ENCODE results near the gene PEX11A.

Gene PEX11A

GRCh38 chr15:89666858-89667705 is 23.5 kb downstream of the PEX11A start:
- no peak for TF ChIP-seq CTCF (IDR thresholded peaks at IDR 0.05; ENCODE audit: low read length, missing control alignments)
- no peak overlapping the region for H3K4me3 ChIP-seq (replicated peaks; ENCODE audit: low read depth, low read length)
- DNase-seq (ENCODE audit: low read depth): no peak

- no peak for DNase-seq (ENCODE audit: low read depth)
- no peak for TF ChIP-seq CTCF (IDR thresholded peaks at IDR 0.05; ENCODE audit: low read length, missing control alignments)
- no peak overlapping the region for H3K4me3 ChIP-seq (replicated peaks; ENCODE audit: low read depth, low read length)
Measured at GRCh38 chr15:89666184-89666857, 24.2 kb downstream of the PEX11A start.

GRCh38 chr15:89665449-89666181 is 24.9 kb downstream of the PEX11A start:
- DNase-seq (ENCODE audit: low read depth): peak; percentile 58
- no peak for TF ChIP-seq CTCF (IDR thresholded peaks at IDR 0.05; ENCODE audit: low read length, missing control alignments)
- peak overlapping the region; percentile 27 for H3K4me3 ChIP-seq (replicated peaks; ENCODE audit: low read depth, low read length)

DNA sequence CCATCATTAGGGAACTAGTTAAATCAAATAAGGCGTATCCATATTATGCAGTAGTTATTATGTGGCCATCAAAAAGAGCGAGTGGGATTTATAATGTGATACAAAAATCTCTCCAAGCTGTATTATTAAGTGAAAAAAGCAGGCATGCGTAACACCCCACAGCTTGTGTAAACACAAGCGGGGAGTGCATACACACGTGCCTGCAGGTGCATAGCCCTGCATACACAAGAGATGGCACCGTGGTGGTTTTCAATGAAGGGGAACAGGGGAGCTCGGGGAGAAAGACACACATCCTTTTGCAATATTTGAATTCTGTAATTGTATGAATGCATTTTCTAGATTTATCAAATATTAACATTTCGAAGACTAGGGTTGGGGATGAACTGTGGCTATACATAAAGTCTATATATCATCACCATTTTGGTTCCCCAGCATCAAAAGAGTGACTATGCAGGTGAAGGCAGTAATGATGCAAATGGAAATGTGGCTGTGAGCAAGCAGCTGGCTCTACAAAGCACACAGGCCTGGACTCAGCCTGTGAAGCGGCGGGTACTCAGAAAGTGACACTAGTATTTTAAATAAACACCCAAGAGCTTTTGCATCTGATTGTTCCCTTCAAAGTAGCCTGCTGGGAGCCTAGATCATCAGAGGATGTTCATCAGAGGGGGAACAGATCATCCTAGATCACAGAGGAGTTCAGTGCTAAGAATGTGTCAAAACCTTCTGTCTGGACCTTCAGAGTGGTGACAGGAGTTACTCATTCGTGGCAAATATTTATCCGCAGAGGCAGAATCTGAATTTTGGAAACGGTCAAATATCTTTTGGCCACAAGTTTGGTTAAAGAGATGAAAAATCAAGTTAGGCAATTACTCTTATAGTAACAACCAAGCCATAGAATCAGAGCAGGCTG is 25.9 kb downstream of the PEX11A start:
- DNase-seq (ENCODE audit: low read depth): no peak
- H3K4me3 ChIP-seq (replicated peaks; ENCODE audit: low read depth, low read length): no peak overlapping the region
- TF ChIP-seq CTCF (IDR thresholded peaks at IDR 0.05; ENCODE audit: low read length, missing control alignments): no peak

DNA sequence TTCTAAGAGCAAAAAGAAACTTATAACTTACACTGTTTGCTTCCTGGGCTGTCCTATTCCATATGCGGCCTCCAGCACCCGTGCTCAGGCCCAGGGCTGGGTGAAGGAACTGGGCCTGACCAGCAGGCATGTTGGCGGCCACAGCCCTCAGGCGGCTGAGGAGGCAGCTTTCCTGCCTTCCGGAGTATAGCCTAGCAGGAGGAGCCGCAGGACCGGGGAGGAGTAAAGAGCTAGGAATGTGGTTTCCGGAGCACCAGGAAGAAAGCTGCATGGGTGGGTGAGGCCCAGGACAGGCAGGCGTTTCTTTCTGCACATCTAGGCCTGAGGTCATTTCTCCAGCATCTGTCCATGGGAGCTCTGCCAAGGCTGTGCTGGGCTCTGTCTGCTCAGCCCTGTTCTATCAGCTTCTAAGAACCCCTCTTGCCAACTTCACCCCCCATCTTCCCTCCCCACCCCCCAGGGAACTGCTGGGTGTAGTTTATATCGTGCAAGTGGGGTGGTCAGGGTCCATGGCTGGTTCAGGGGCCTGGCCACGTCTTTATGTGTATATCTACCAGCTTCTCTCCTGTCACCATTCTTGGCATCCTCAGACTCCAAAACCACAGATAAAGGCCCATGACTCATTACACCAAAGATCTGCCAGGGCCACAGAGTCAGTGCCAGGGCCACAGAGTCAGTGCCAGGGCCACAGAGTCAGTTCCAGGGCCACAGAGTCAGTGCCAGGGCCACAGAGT is 27.5 kb downstream of the PEX11A start:
- DNase-seq (ENCODE audit: low read depth): peak; percentile 95
- TF ChIP-seq CTCF (IDR thresholded peaks at IDR 0.05; ENCODE audit: low read length, missing control alignments): peak; percentile 3
- peak overlapping the region; percentile 23 for H3K4me3 ChIP-seq (replicated peaks; ENCODE audit: low read depth, low read length)
